Measurements from ENCODE around the gene FARS2. TPM values are rescaled to one million over a fixed set of nuclear protein-coding genes. Genes with fewer than 3 reads are reported as not detected.

Gene FARS2
- total RNA-seq, 1 experiment from 2014 or later = 17.8 TPM

- no TSS peak for BruUV-seq (replicated peaks)
- intact Hi-C loops (cut with micrococcal nuclease; ENCODE audit: unreplicated experiment) = no loop called here
- no peak for DNase-seq (ENCODE audit: low spot score)
- Histone ChIP-seq H3K27ac (ENCODE audit: low read depth, low read length, poor library complexity, severe bottlenecking) (no peak overlapping the region), H3K4me1 (ENCODE audit: insufficient read depth, low read length, poor library complexity, severe bottlenecking) (peaks cover 25% of the 10 kb centered on the region), H3K27me3 (replicated peaks; ENCODE audit: insufficient read depth, low read depth, low read length, poor library complexity) (no peaks in the 10 kb centered on the region), H3K4me3 (ENCODE audit: low read depth, low read length, poor library complexity, severe bottlenecking) (no peak overlapping the region), H3K36me3 (ENCODE audit: insufficient read depth, low read length, poor library complexity, severe bottlenecking) (no peaks in the 10 kb centered on the region), H3K9me3 (ENCODE audit: low read depth, low read length, poor library complexity, severe bottlenecking) (no peaks in the 10 kb centered on the region)
- no peak for TF ChIP-seq CTCF (conservative IDR thresholded peaks at IDR 0.05; ENCODE audit: low read depth, low read length)
- no peak for TF ChIP-seq EZH2 (IDR thresholded peaks at IDR 0.05; ENCODE audit: borderline replicate concordance, low read depth, low read length, poor library complexity, severe bottlenecking)
- POLR2A ChIA-PET (ENCODE audit: low non-redundant PET) = no interaction called here
- CTCF ChIA-PET = no interaction called here
These were observed 259.5 kb downstream of the FARS2 start for GRCh38 chr6:5520796-5521195.

- CTCF ChIA-PET = interaction anchor here (0.6 kb wide), 1 partner anchor 36 kb away, joined by 3 read pairs; no protein-coding TSS in a partner anchor
- Histone ChIP-seq H3K4me1 (ENCODE audit: insufficient read depth, low read length, poor library complexity, severe bottlenecking) (peaks cover 28% of the 10 kb centered on the region), H3K9me3 (ENCODE audit: low read depth, low read length, poor library complexity, severe bottlenecking) (no peaks in the 10 kb centered on the region), H3K27me3 (replicated peaks; ENCODE audit: insufficient read depth, low read depth, low read length, poor library complexity) (no peaks in the 10 kb centered on the region), H3K4me3 (ENCODE audit: low read depth, low read length, poor library complexity, severe bottlenecking) (no peak overlapping the region), H3K36me3 (ENCODE audit: insufficient read depth, low read length, poor library complexity, severe bottlenecking) (no peaks in the 10 kb centered on the region), H3K27ac (ENCODE audit: low read depth, low read length, poor library complexity, severe bottlenecking) (no peak overlapping the region)
- peak; percentile 38 for DNase-seq (ENCODE audit: low spot score)
- no TSS peak for BruUV-seq (replicated peaks)
- TF ChIP-seq EZH2 (IDR thresholded peaks at IDR 0.05; ENCODE audit: borderline replicate concordance, low read depth, low read length, poor library complexity, severe bottlenecking) = no peak
- TF ChIP-seq CTCF (conservative IDR thresholded peaks at IDR 0.05; ENCODE audit: low read depth, low read length) = no peak
- intact Hi-C loops (cut with micrococcal nuclease; ENCODE audit: unreplicated experiment) = no loop called here
- POLR2A ChIA-PET (ENCODE audit: low non-redundant PET) = no interaction called here
These were observed 260.0 kb downstream of the FARS2 start for GRCh38 chr6:5521322-5521721.

- Histone ChIP-seq H3K27me3 (replicated peaks; ENCODE audit: insufficient read depth, low read depth, low read length, poor library complexity) (no peaks in the 10 kb centered on the region), H3K27ac (ENCODE audit: low read depth, low read length, poor library complexity, severe bottlenecking) (no peak overlapping the region), H3K9me3 (ENCODE audit: low read depth, low read length, poor library complexity, severe bottlenecking) (no peaks in the 10 kb centered on the region), H3K36me3 (ENCODE audit: insufficient read depth, low read length, poor library complexity, severe bottlenecking) (no peaks in the 10 kb centered on the region), H3K4me3 (ENCODE audit: low read depth, low read length, poor library complexity, severe bottlenecking) (no peak overlapping the region), H3K4me1 (ENCODE audit: insufficient read depth, low read length, poor library complexity, severe bottlenecking) (peaks cover 28% of the 10 kb centered on the region)
- no peak for TF ChIP-seq CTCF (conservative IDR thresholded peaks at IDR 0.05; ENCODE audit: low read depth, low read length)
- no peak for TF ChIP-seq EZH2 (IDR thresholded peaks at IDR 0.05; ENCODE audit: borderline replicate concordance, low read depth, low read length, poor library complexity, severe bottlenecking)
- ChIA-PET POLR2A (ENCODE audit: low non-redundant PET) (no interaction called here), CTCF (no interaction called here)
- no TSS peak for BruUV-seq (replicated peaks)
- intact Hi-C loops (cut with micrococcal nuclease; ENCODE audit: unreplicated experiment) = no loop called here
- no peak for DNase-seq (ENCODE audit: low spot score)
These were observed 260.8 kb downstream of the FARS2 start for GRCh38 chr6:5522147-5522546.

Data from A673 (cell line).